ENCODE data around the gene SRGN.

- TF ChIP-seq EP300 (IDR thresholded peaks at IDR 0.05) (peak in 1 of 2 donors; percentile 26), POLR2A (IDR thresholded peaks at IDR 0.05) (no peak), CTCF (IDR thresholded peaks at IDR 0.05) (no peak)
Measured at GRCh38 chr10:69124563-69125268, 36.8 kb downstream of the SRGN start.

All from tibial nerve (tissue), 4 donors.